ENCODE results near the gene LEFTY1. TPM values are rescaled to one million over a fixed set of nuclear protein-coding genes. Genes with fewer than 3 reads are reported as not detected.

LEFTY1 gene
- total and polyA plus RNA-seq, 2 of the 13 experiments (the other 11 are each of a cell fraction or from before 2014, with no cell fraction given): 0.29 to 0.79 TPM

GRCh38 chr1:225890346-225891228, 1.6 kb upstream of the LEFTY1 start (continued):
- TF ChIP-seq HIC2 (CRISPR knock-in tag; IDR thresholded peaks at IDR 0.05; ENCODE audit: low read depth): peak; percentile 50; the same call in 1 of the 2 replicates
- TF ChIP-seq NR2F1 (CRISPR knock-in tag; IDR thresholded peaks at IDR 0.05): peak; percentile 83 to 91
- no peak for TF ChIP-seq FOXA1 (IDR thresholded peaks at IDR 0.05)
- TF ChIP-seq FOXA1 (CRISPR knock-in tag; IDR thresholded peaks at IDR 0.05): 0 out of 2 replicates have a peak, but pooled peaks have one; percentile 15
- TF ChIP-seq SNRNP70 (IDR thresholded peaks at IDR 0.05; ENCODE audit: low read depth, low read length): no peak
- peak; percentile 28; the same call in 1 of the 2 replicates for TF ChIP-seq SOX5 (CRISPR knock-in tag; IDR thresholded peaks at IDR 0.05; ENCODE audit: borderline replicate concordance)
- TF ChIP-seq RNF219 (CRISPR knock-in tag; IDR thresholded peaks at IDR 0.05): no peak
- TF ChIP-seq NRL (CRISPR knock-in tag; IDR thresholded peaks at IDR 0.05; ENCODE audit: borderline replicate concordance): 0 out of 2 replicates have a peak, but pooled peaks have one; percentile 23
- no peak for TF ChIP-seq PRMT3 (CRISPR knock-in tag; IDR thresholded peaks at IDR 0.05; ENCODE audit: borderline replicate concordance, low read depth)
- TF ChIP-seq HMG20A (CRISPR knock-in tag; IDR thresholded peaks at IDR 0.05; ENCODE audit: borderline replicate concordance): peak; percentile 68; the same call in 1 of the 2 replicates
- TF ChIP-seq TBX2 (CRISPR knock-in tag; IDR thresholded peaks at IDR 0.05; ENCODE audit: borderline replicate concordance): peak; percentile 17; the same call in 1 of the 2 replicates
- no peak for TF ChIP-seq ZNF468 (CRISPR knock-in tag; IDR thresholded peaks at IDR 0.05)
- TF ChIP-seq ZNF556 (CRISPR knock-in tag; IDR thresholded peaks at IDR 0.05; ENCODE audit: borderline replicate concordance): peak; percentile 9; the same call in 1 of the 2 replicates
- TF ChIP-seq THAP11 (CRISPR knock-in tag; IDR thresholded peaks at IDR 0.05): no peak
- TF ChIP-seq PHB2 (IDR thresholded peaks at IDR 0.05; ENCODE audit: partially characterized antibody): no peak
- no peak for TF ChIP-seq PCBP2 (optimal IDR thresholded peaks at IDR 0.05; ENCODE audit: low read depth, low read length, poor library complexity, severe bottlenecking)
- TF ChIP-seq NFE2L2 (IDR thresholded peaks at IDR 0.05; ENCODE audit: low read length): no peak
- no peak for TF ChIP-seq ZNF20 (CRISPR knock-in tag; IDR thresholded peaks at IDR 0.05)
- TF ChIP-seq ZNF619 (CRISPR knock-in tag; IDR thresholded peaks at IDR 0.05): no peak
- no peak for TF ChIP-seq PTBP1 (IDR thresholded peaks at IDR 0.05; ENCODE audit: low read depth, low read length, poor library complexity, severe bottlenecking)
- no peak for TF ChIP-seq ETS1 (CRISPR knock-in tag; IDR thresholded peaks at IDR 0.05)
- TF ChIP-seq NR2C2 (CRISPR knock-in tag; IDR thresholded peaks at IDR 0.05; ENCODE audit: borderline replicate concordance): peak; percentile 93
- TF ChIP-seq ZNF235 (CRISPR knock-in tag; IDR thresholded peaks at IDR 0.05; ENCODE audit: borderline replicate concordance): no peak
- no peak for TF ChIP-seq KLF12 (CRISPR knock-in tag; IDR thresholded peaks at IDR 0.05; ENCODE audit: borderline replicate concordance)
- TF ChIP-seq ZNF746 (CRISPR knock-in tag; IDR thresholded peaks at IDR 0.05): peak; percentile 52; the same call in 1 of the 2 replicates
